ENCODE measurements around the gene CPA4. TPM values are rescaled to one million over a fixed set of nuclear protein-coding genes. Genes with fewer than 3 reads are reported as not detected.
A peak's percentile ranks its signal among the peaks of the same experiment; 100 is the strongest.

Gene CPA4
- polyA plus RNA-seq, 1 donor from 2014 or later, result 8.9 TPM

- peaks cover 7% of the 10 kb centered on the region for H3F3A ChIP-seq (ENCODE audit: insufficient read depth, low read length, poor library complexity, severe bottlenecking)
- peak overlapping the region; percentile 99 for H3K27ac ChIP-seq (ENCODE audit: low read length)
- no peaks in the 10 kb centered on the region for H3K79me2 ChIP-seq (replicated peaks; ENCODE audit: insufficient read depth, low read length)
- H2AFZ ChIP-seq (ENCODE audit: low read depth, low read length), result no peak overlapping the region
- no peak overlapping the region for H3K4me3 ChIP-seq (ENCODE audit: low read length)
- H3K9me2 ChIP-seq (ENCODE audit: insufficient read depth, low read length), result no peaks in the 10 kb centered on the region
- no peak overlapping the region for H3K4me2 ChIP-seq (ENCODE audit: low read length)
- no peaks in the 10 kb centered on the region for H3K36me3 ChIP-seq (ENCODE audit: insufficient read depth, low read length)
- peak overlapping the region; percentile 51 for H3K9ac ChIP-seq (ENCODE audit: low read length)
- no peaks in the 10 kb centered on the region for H4K20me1 ChIP-seq (ENCODE audit: insufficient read depth)
- TF ChIP-seq, protein P1, sequence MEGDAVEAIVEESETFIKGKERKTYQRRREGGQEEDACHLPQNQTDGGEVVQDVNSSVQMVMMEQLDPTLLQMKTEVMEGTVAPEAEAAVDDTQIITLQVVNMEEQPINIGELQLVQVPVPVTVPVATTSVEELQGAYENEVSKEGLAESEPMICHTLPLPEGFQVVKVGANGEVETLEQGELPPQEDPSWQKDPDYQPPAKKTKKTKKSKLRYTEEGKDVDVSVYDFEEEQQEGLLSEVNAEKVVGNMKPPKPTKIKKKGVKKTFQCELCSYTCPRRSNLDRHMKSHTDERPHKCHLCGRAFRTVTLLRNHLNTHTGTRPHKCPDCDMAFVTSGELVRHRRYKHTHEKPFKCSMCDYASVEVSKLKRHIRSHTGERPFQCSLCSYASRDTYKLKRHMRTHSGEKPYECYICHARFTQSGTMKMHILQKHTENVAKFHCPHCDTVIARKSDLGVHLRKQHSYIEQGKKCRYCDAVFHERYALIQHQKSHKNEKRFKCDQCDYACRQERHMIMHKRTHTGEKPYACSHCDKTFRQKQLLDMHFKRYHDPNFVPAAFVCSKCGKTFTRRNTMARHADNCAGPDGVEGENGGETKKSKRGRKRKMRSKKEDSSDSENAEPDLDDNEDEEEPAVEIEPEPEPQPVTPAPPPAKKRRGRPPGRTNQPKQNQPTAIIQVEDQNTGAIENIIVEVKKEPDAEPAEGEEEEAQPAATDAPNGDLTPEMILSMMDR (IDR thresholded peaks at IDR 0.05; ENCODE audit: poor library complexity, severe bottlenecking), result no peak
- no peaks in the 10 kb centered on the region for H3K9me3 ChIP-seq (ENCODE audit: low read length)
- no peaks in the 10 kb centered on the region for H3K27me3 ChIP-seq (ENCODE audit: insufficient read depth, low read depth, low read length)
These were observed 64.1 kb downstream of the CPA4 start for GRCh38 chr7:130356876-130357611.

GRCh38 chr7:130358471-130358870 lies 65.5 kb downstream of the CPA4 start:
- H3K27ac ChIP-seq (ENCODE audit: low read length), result no peak overlapping the region
- no peak overlapping the region for H3K4me2 ChIP-seq (ENCODE audit: low read length)
- H3K36me3 ChIP-seq (ENCODE audit: insufficient read depth, low read length), result no peaks in the 10 kb centered on the region
- no peak overlapping the region for H3K9ac ChIP-seq (ENCODE audit: low read length)
- TF ChIP-seq TAF1 (IDR thresholded peaks at IDR 0.05; ENCODE audit: low read depth), result no peak
- TF ChIP-seq POLR2AphosphoS5 (IDR thresholded peaks at IDR 0.05), result no peak
- TF ChIP-seq EZH2 (IDR thresholded peaks at IDR 0.05; ENCODE audit: borderline replicate concordance, insufficient read depth, low read length, poor library complexity, severe bottlenecking), result no peak
- no peak for TF ChIP-seq SMC3 (conservative IDR thresholded peaks at IDR 0.05; ENCODE audit: poor library complexity)
- TF ChIP-seq MXI1 (conservative IDR thresholded peaks at IDR 0.05; ENCODE audit: poor library complexity, severe bottlenecking), result no peak
- TF ChIP-seq, protein P2, sequence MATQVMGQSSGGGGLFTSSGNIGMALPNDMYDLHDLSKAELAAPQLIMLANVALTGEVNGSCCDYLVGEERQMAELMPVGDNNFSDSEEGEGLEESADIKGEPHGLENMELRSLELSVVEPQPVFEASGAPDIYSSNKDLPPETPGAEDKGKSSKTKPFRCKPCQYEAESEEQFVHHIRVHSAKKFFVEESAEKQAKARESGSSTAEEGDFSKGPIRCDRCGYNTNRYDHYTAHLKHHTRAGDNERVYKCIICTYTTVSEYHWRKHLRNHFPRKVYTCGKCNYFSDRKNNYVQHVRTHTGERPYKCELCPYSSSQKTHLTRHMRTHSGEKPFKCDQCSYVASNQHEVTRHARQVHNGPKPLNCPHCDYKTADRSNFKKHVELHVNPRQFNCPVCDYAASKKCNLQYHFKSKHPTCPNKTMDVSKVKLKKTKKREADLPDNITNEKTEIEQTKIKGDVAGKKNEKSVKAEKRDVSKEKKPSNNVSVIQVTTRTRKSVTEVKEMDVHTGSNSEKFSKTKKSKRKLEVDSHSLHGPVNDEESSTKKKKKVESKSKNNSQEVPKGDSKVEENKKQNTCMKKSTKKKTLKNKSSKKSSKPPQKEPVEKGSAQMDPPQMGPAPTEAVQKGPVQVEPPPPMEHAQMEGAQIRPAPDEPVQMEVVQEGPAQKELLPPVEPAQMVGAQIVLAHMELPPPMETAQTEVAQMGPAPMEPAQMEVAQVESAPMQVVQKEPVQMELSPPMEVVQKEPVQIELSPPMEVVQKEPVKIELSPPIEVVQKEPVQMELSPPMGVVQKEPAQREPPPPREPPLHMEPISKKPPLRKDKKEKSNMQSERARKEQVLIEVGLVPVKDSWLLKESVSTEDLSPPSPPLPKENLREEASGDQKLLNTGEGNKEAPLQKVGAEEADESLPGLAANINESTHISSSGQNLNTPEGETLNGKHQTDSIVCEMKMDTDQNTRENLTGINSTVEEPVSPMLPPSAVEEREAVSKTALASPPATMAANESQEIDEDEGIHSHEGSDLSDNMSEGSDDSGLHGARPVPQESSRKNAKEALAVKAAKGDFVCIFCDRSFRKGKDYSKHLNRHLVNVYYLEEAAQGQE (IDR thresholded peaks at IDR 0.05; ENCODE audit: borderline replicate concordance), result no peak
- TF ChIP-seq, protein P1 (IDR thresholded peaks at IDR 0.05; ENCODE audit: poor library complexity, severe bottlenecking), result no peak
- no peak for TF ChIP-seq EP300 (conservative IDR thresholded peaks at IDR 0.05; ENCODE audit: poor library complexity, severe bottlenecking)
- no peak for TF ChIP-seq RAD21 (conservative IDR thresholded peaks at IDR 0.05)
- no peak overlapping the region for H2AFZ ChIP-seq (ENCODE audit: low read depth, low read length)
- no peak overlapping the region for H3K4me3 ChIP-seq (ENCODE audit: low read length)
- H3K9me3 ChIP-seq (ENCODE audit: low read length), result no peaks in the 10 kb centered on the region
- H3K79me2 ChIP-seq (replicated peaks; ENCODE audit: insufficient read depth, low read length), result no peaks in the 10 kb centered on the region
- peaks cover 7% of the 10 kb centered on the region for H3F3A ChIP-seq (ENCODE audit: insufficient read depth, low read length, poor library complexity, severe bottlenecking)
- no peaks in the 10 kb centered on the region for H3K27me3 ChIP-seq (ENCODE audit: insufficient read depth, low read depth, low read length)
- H4K20me1 ChIP-seq (ENCODE audit: insufficient read depth), result no peaks in the 10 kb centered on the region
- no peaks in the 10 kb centered on the region for H3K9me2 ChIP-seq (ENCODE audit: insufficient read depth, low read length)
